HL-60 (cell line): ENCODE measurements around the gene ID1.

Experiments used
- GABPA ChIP-seq: IDR thresholded peaks from 2 replicates; pipeline ENCODE4 v1.6.1; 2012; ENCODE audit warnings: low read depth
- POLR2AphosphoS5 ChIP-seq: IDR thresholded peaks from 2 replicates; pipeline ENCODE4 v1.6.1; 2012; ENCODE audit warnings: low read depth
- SPI1 ChIP-seq: IDR thresholded peaks from 2 replicates; pipeline ENCODE4 v1.6.1; 2012; ENCODE audit warnings: low read depth, mild to moderate bottlenecking, borderline replicate concordance
- TF ChIP-seq, protein P1 (sequence below): IDR thresholded peaks from one replicate; pipeline ENCODE4 v1.5.1; 2011; ENCODE audit warnings: low read length, control low read depth, inconsistent platforms; ENCODE audit not compliant: insufficient read depth
- TF ChIP-seq, protein P2 (sequence below): IDR thresholded peaks from 2 replicates; pipeline ENCODE4 v1.6.1; 2012; ENCODE audit warnings: low read depth; ENCODE audit not compliant: insufficient replicate concordance

DNA sequence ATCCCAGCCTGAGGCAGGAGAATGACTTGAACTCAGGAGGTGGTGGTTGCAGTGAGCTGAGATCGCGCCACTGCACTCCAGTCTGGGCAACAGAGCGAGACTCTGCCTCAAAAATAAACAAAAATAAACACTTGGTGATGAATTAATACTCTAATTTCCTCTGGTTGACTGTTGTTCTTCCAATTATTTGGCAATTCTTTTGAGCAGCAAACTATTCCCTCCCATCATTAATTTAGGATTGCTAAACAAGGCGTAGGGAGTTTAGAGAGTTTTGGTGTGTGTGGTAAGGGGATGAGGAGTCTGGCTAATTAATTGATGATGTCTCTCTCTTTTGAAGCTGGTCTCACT lies 2.7 kb upstream of the ID1 start:
- TF ChIP-seq, protein P1, sequence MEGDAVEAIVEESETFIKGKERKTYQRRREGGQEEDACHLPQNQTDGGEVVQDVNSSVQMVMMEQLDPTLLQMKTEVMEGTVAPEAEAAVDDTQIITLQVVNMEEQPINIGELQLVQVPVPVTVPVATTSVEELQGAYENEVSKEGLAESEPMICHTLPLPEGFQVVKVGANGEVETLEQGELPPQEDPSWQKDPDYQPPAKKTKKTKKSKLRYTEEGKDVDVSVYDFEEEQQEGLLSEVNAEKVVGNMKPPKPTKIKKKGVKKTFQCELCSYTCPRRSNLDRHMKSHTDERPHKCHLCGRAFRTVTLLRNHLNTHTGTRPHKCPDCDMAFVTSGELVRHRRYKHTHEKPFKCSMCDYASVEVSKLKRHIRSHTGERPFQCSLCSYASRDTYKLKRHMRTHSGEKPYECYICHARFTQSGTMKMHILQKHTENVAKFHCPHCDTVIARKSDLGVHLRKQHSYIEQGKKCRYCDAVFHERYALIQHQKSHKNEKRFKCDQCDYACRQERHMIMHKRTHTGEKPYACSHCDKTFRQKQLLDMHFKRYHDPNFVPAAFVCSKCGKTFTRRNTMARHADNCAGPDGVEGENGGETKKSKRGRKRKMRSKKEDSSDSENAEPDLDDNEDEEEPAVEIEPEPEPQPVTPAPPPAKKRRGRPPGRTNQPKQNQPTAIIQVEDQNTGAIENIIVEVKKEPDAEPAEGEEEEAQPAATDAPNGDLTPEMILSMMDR: no peak
- no peak for TF ChIP-seq POLR2AphosphoS5
- TF ChIP-seq SPI1: no peak
- TF ChIP-seq, protein P2, sequence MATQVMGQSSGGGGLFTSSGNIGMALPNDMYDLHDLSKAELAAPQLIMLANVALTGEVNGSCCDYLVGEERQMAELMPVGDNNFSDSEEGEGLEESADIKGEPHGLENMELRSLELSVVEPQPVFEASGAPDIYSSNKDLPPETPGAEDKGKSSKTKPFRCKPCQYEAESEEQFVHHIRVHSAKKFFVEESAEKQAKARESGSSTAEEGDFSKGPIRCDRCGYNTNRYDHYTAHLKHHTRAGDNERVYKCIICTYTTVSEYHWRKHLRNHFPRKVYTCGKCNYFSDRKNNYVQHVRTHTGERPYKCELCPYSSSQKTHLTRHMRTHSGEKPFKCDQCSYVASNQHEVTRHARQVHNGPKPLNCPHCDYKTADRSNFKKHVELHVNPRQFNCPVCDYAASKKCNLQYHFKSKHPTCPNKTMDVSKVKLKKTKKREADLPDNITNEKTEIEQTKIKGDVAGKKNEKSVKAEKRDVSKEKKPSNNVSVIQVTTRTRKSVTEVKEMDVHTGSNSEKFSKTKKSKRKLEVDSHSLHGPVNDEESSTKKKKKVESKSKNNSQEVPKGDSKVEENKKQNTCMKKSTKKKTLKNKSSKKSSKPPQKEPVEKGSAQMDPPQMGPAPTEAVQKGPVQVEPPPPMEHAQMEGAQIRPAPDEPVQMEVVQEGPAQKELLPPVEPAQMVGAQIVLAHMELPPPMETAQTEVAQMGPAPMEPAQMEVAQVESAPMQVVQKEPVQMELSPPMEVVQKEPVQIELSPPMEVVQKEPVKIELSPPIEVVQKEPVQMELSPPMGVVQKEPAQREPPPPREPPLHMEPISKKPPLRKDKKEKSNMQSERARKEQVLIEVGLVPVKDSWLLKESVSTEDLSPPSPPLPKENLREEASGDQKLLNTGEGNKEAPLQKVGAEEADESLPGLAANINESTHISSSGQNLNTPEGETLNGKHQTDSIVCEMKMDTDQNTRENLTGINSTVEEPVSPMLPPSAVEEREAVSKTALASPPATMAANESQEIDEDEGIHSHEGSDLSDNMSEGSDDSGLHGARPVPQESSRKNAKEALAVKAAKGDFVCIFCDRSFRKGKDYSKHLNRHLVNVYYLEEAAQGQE: no peak
- TF ChIP-seq GABPA: no peak
